ENCODE measurements around the gene NSMCE4A.
"Not testable (repeated sequence)": the region's sequence is repeated elsewhere in the genome, so short reads cannot be mapped to it uniquely, and the experiment has no call there.

The NSMCE4A gene

DNA sequence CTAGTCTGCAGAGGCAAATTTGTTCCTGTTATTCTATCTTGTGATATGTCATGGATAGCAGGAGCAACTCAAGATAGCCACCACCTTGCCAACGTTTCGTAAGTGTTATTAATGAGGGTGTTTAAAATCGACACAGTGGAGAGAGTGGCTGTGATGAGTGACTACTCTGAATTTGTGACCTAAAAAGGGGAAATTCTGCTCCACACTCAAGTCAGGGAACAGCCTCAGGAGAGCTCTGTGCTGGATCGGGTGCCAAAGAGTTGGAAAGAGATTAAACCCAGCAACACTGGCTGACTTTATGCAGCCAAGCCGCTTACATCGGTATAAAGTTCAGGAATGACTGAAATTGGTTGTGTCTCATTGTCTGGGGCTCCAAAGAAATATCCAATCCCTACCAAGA is 23.4 kb upstream of the NSMCE4A start:
- Histone ChIP-seq H4K20me1 (ENCODE audit: insufficient read depth, low read length) (no peaks in the 10 kb centered on the region), H3K79me2 (ENCODE audit: low read length) (no peaks in the 10 kb centered on the region), H3K4me3 (ENCODE audit: low read length) (no peak overlapping the region), H2AFZ (ENCODE audit: low read length) (no peak overlapping the region), H3F3A (ENCODE audit: insufficient read depth, low read length) (no peaks in the 10 kb centered on the region), H3K4me2 (ENCODE audit: low read depth, low read length) (no peak overlapping the region), H3K9me3 (replicated peaks; ENCODE audit: insufficient read depth, low read length) (no peaks in the 10 kb centered on the region), H3K36me3 (replicated peaks; ENCODE audit: insufficient read depth, low read length) (no peaks in the 10 kb centered on the region), H3K9me2 (replicated peaks; ENCODE audit: insufficient read depth, low read length) (no peaks in the 10 kb centered on the region), H3K9ac (ENCODE audit: low read length) (no peak overlapping the region), H3K27ac (ENCODE audit: low read length) (no peak overlapping the region), H3K27me3 (replicated peaks; ENCODE audit: insufficient read depth, low read length) (no peaks in the 10 kb centered on the region), H3K4me1 (ENCODE audit: low read length) (no peaks in the 10 kb centered on the region)
- no peak for DNase-seq
- TF ChIP-seq, protein P1, sequence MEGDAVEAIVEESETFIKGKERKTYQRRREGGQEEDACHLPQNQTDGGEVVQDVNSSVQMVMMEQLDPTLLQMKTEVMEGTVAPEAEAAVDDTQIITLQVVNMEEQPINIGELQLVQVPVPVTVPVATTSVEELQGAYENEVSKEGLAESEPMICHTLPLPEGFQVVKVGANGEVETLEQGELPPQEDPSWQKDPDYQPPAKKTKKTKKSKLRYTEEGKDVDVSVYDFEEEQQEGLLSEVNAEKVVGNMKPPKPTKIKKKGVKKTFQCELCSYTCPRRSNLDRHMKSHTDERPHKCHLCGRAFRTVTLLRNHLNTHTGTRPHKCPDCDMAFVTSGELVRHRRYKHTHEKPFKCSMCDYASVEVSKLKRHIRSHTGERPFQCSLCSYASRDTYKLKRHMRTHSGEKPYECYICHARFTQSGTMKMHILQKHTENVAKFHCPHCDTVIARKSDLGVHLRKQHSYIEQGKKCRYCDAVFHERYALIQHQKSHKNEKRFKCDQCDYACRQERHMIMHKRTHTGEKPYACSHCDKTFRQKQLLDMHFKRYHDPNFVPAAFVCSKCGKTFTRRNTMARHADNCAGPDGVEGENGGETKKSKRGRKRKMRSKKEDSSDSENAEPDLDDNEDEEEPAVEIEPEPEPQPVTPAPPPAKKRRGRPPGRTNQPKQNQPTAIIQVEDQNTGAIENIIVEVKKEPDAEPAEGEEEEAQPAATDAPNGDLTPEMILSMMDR (IDR thresholded peaks at IDR 0.05; ENCODE audit: low read length): no peak
- TF ChIP-seq EZH2 (optimal IDR thresholded peaks at IDR 0.05; ENCODE audit: low read depth, low read length) (no peak), EZH2phosphoT487 (IDR thresholded peaks at IDR 0.05; ENCODE audit: low read length) (no peak)

- Histone ChIP-seq H3K36me3 (replicated peaks; ENCODE audit: insufficient read depth, low read length) (no peaks in the 10 kb centered on the region), H2AFZ (ENCODE audit: low read length) (no peak overlapping the region), H3K4me2 (ENCODE audit: low read depth, low read length) (no peak overlapping the region), H3F3A (ENCODE audit: insufficient read depth, low read length) (no peaks in the 10 kb centered on the region), H3K4me1 (ENCODE audit: low read length) (no peaks in the 10 kb centered on the region), H3K9me3 (replicated peaks; ENCODE audit: insufficient read depth, low read length) (no peaks in the 10 kb centered on the region), H3K79me2 (ENCODE audit: low read length) (no peaks in the 10 kb centered on the region), H3K4me3 (ENCODE audit: low read length) (no peak overlapping the region), H4K20me1 (ENCODE audit: insufficient read depth, low read length) (no peaks in the 10 kb centered on the region), H3K9ac (ENCODE audit: low read length) (no peak overlapping the region), H3K9me2 (replicated peaks; ENCODE audit: insufficient read depth, low read length) (no peaks in the 10 kb centered on the region), H3K27ac (ENCODE audit: low read length) (no peak overlapping the region), H3K27me3 (replicated peaks; ENCODE audit: insufficient read depth, low read length) (no peaks in the 10 kb centered on the region)
- no peak for TF ChIP-seq EZH2 (optimal IDR thresholded peaks at IDR 0.05; ENCODE audit: low read depth, low read length)
- TF ChIP-seq, protein P1 (IDR thresholded peaks at IDR 0.05; ENCODE audit: low read length): no peak
- TF ChIP-seq EZH2phosphoT487 (IDR thresholded peaks at IDR 0.05; ENCODE audit: low read length): no peak
- no peak for DNase-seq
Measured at GRCh38 chr10:121994429-121994941, 19.5 kb upstream of the NSMCE4A start.

DNA sequence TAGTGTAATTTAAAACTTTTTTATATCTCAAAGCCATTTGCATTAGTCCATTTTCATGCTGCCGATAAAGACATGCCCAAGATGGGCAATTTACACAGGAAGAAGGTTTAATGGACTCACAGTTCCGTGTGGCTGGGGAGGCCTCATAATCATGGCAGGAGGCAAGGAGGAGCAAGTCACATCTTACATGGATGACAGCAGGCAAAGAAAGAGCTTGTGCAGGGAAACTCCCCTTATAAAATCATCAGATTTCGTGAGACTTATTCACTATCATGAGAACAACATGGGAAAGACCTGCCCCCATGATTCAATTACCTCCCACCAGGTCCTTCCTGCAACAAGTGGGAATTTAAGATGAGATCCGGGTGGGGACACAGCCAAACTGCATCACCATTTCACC is 16.7 kb upstream of the NSMCE4A start:
- not testable (repeated sequence) for H3K4me1 ChIP-seq (ENCODE audit: low read length); H3K4me3 ChIP-seq (ENCODE audit: low read length); H4K20me1 ChIP-seq (ENCODE audit: insufficient read depth, low read length); H3K79me2 ChIP-seq (ENCODE audit: low read length); H3K9me2 ChIP-seq (replicated peaks; ENCODE audit: insufficient read depth, low read length); H3F3A ChIP-seq (ENCODE audit: insufficient read depth, low read length); H3K4me2 ChIP-seq (ENCODE audit: low read depth, low read length); H3K36me3 ChIP-seq (replicated peaks; ENCODE audit: insufficient read depth, low read length); H3K27ac ChIP-seq (ENCODE audit: low read length); H3K9ac ChIP-seq (ENCODE audit: low read length); H2AFZ ChIP-seq (ENCODE audit: low read length); H3K27me3 ChIP-seq (replicated peaks; ENCODE audit: insufficient read depth, low read length); DNase-seq; H3K9me3 ChIP-seq (replicated peaks; ENCODE audit: insufficient read depth, low read length)

DNA sequence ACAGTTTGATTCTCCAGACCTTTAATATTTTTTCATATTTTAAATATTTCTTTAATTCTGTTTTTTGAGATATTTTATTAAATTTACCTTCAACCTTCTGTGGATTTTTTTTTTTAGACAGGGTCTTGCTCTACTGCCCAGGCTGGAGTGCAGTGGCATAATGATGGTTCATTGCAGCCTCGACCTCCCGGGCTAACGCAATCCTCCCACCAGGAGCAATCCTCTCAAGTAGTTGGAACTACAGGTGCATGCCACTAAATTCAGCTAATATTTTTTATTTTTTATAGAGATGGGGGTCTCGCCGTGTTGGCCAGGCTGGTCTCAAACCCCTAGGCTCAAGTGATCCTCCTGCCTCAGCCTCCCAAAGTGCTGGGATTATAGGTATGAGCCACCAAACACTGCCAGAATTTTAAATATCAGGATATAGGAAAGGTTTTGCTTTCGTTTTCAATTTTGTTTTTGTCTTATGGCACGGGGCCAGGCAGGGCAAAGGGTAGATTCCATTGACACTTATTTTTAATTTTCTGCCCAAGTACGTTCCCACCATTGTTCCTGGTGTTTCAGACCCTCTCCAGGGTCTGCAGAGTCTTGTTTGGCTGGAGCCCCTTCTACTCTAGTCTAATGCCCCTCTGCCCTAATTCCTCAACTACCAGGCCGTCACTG is 15.1 kb upstream of the NSMCE4A start:
- H4K20me1 ChIP-seq (ENCODE audit: insufficient read depth, low read length): no peaks in the 10 kb centered on the region
- no peak for DNase-seq
- H3K9me3 ChIP-seq (replicated peaks; ENCODE audit: insufficient read depth, low read length): no peaks in the 10 kb centered on the region
- H3K79me2 ChIP-seq (ENCODE audit: low read length): no peaks in the 10 kb centered on the region
- H3K9ac ChIP-seq (ENCODE audit: low read length): no peak overlapping the region
- no peak overlapping the region for H3K27ac ChIP-seq (ENCODE audit: low read length)
- peak overlapping the region; percentile 91 for H2AFZ ChIP-seq (ENCODE audit: low read length)
- TF ChIP-seq EZH2 (optimal IDR thresholded peaks at IDR 0.05; ENCODE audit: low read depth, low read length) (no peak), EZH2phosphoT487 (IDR thresholded peaks at IDR 0.05; ENCODE audit: low read length) (no peak)
- TF ChIP-seq, protein P1 (IDR thresholded peaks at IDR 0.05; ENCODE audit: low read length): no peak
- H3K9me2 ChIP-seq (replicated peaks; ENCODE audit: insufficient read depth, low read length): no peaks in the 10 kb centered on the region
- H3K36me3 ChIP-seq (replicated peaks; ENCODE audit: insufficient read depth, low read length): no peaks in the 10 kb centered on the region
- peak overlapping the region; percentile 52; the same call in 1 of the 2 replicates for H3K4me2 ChIP-seq (ENCODE audit: low read depth, low read length)
- H3K4me3 ChIP-seq (ENCODE audit: low read length): peak overlapping the region; percentile 32; the same call in 1 of the 2 replicates
- no peaks in the 10 kb centered on the region for H3F3A ChIP-seq (ENCODE audit: insufficient read depth, low read length)
- no peaks in the 10 kb centered on the region for H3K4me1 ChIP-seq (ENCODE audit: low read length)
- H3K27me3 ChIP-seq (replicated peaks; ENCODE audit: insufficient read depth, low read length): no peaks in the 10 kb centered on the region
